ENCODE results near the gene KLHL42. TPM values are rescaled to one million over a fixed set of nuclear protein-coding genes. Genes with fewer than 3 reads are reported as not detected.

Gene KLHL42
- total and polyA plus RNA-seq, 7 donors = 0.94 to 4.6 (median 2.8) TPM

DNA sequence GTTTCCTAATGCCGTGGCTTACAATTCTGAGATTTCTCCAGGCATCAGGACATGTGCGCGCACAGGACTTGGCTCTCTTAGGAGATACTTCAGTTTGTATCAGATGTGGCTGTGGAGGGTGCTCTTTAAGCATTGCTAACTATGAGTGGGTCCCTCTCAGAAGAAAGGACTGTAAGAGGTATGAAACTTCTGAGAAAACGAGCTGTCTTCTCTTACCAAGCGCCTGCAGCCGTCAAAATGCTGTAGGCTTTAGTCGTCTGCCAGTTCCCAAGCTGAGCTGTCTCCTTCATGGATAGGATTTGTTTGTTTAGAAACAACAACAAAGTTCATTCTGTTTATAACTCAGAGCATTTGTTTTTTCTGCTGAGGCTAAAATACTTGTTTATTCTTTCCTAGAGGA lies 16.1 kb downstream of the KLHL42 start:
- Histone ChIP-seq H3K4me3 (no peak overlapping the region), H3K4me1 (no peaks in the 10 kb centered on the region), H3K36me3 (ENCODE audit: insufficient read depth in 1 of 2, low read depth in 1 of 2) (peaks cover 7 to 76% of the 10 kb centered on the region in 2 donors), H3K9me3 (no peaks in the 10 kb centered on the region), H3K27me3 (ENCODE audit: insufficient read depth in 3 of 3, low read length in 2 of 3) (no peaks in the 10 kb centered on the region), H3K27ac (no peak overlapping the region)
- intact Hi-C loops (cut with DNase I) = no loop called here
- DNase-seq = no peak
- no peak for TF ChIP-seq CTCF (IDR thresholded peaks at IDR 0.05)
- ATAC-seq = no peak
- WGBS, 3 donors = 84 to 90% (median 86%) methylated on average over 7 of the region's 7 CpGs

DNA sequence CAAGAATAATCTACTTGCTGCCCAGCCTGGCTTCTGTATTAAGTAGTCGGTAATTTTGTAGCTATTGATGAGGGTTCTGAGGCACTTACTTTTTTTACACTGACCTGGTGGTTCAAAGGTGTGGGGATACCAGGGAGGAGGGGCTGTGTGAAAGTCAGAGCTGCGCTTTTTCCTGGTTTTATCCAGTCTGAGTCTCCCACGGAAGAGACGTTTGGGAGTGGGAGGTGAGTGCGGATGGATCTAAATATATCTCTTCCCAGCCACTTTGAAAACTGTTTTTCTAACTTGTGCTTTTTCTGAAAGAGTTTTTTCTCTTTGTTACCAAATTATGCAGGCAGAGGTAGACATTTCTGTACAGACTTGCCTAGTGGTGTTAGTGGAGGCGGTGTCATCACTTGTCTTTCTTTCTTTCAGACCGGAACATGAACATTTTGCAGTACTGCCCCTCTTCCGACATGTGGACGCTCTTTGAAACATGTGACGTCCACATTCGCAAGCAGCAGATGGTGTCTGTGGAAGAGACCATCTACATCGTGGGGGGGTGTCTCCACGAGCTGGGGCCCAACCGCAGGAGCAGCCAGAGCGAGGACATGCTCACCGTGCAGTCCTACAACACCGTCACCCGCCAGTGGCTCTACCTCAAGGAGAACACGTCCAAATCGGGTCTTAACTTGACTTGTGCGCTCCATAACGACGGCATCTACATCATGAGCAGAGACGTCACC lies 17.4 kb downstream of the KLHL42 start:
- Histone ChIP-seq H3K4me1 (no peaks in the 10 kb centered on the region), H3K4me3 (no peak overlapping the region), H3K27me3 (ENCODE audit: insufficient read depth in 3 of 3, low read length in 2 of 3) (no peaks in the 10 kb centered on the region), H3K9me3 (no peaks in the 10 kb centered on the region), H3K27ac (no peak overlapping the region), H3K36me3 (ENCODE audit: insufficient read depth in 1 of 2, low read depth in 1 of 2) (peaks cover 7 to 67% of the 10 kb centered on the region in 2 donors)
- ATAC-seq (no peak), DNase-seq (no peak)
- WGBS, 3 donors = 94 to 96% (median 95%) methylated on average over 24 of the region's 24 CpGs
- no peak for TF ChIP-seq CTCF (IDR thresholded peaks at IDR 0.05)
- intact Hi-C loops (cut with DNase I) = no loop called here

GRCh38 chr12:27800819-27801218 lies 20.8 kb downstream of the KLHL42 start:
- Histone ChIP-seq H3K4me1 (no peaks in the 10 kb centered on the region), H3K4me3 (no peak overlapping the region), H3K27me3 (ENCODE audit: insufficient read depth in 3 of 3, low read length in 2 of 3) (no peaks in the 10 kb centered on the region), H3K27ac (no peak overlapping the region), H3K9me3 (no peaks in the 10 kb centered on the region), H3K36me3 (ENCODE audit: insufficient read depth in 1 of 2, low read depth in 1 of 2) (peaks cover 5 to 36% of the 10 kb centered on the region in 2 donors)
- DNase-seq (no peak), ATAC-seq (no peak)
- 85 to 94% (median 88%) methylated on average over 3 of the region's 3 CpGs for WGBS, 3 donors
- no peak for TF ChIP-seq CTCF (IDR thresholded peaks at IDR 0.05)
- intact Hi-C loops (cut with DNase I) = no loop called here

GRCh38 chr12:27801630-27802029 lies 21.6 kb downstream of the KLHL42 start:
- TF ChIP-seq CTCF (IDR thresholded peaks at IDR 0.05) = no peak
- ATAC-seq (no peak), DNase-seq (no peak)
- no peaks in the 10 kb centered on the region for H3K9me3 ChIP-seq
- no peak overlapping the region for H3K27ac ChIP-seq
- no peak overlapping the region for H3K4me3 ChIP-seq
- no peaks in the 10 kb centered on the region for H3K4me1 ChIP-seq
- H3K36me3 ChIP-seq (ENCODE audit: insufficient read depth in 1 of 2, low read depth in 1 of 2) = peaks cover 3 to 32% of the 10 kb centered on the region in 2 donors
- intact Hi-C loops (cut with DNase I) = no loop called here
- H3K27me3 ChIP-seq (ENCODE audit: insufficient read depth in 3 of 3, low read length in 2 of 3) = no peaks in the 10 kb centered on the region
- WGBS, 3 donors = 90 to 95% (median 90%) methylated on average over 5 of the region's 5 CpGs

DNA sequence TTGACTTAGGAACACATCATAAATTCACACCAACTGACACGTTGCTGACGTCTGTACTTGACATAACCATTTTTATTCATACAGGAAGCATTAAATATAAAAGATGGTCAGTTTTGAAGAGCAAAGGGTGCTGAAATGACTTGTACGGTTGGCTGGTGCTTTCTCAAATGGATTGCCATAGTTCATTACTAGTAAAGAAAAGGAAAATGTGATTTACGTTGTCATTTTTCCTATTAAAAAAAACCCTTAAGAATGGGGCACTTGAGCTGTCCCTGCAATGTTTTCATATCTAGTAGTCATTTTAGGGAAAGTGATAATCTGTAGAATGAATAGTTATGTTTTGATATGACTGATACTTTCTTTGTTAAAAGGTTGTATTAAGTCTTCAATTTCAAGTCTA lies 22.5 kb downstream of the KLHL42 start:
- ATAC-seq (no peak), DNase-seq (no peak)
- peaks cover 3 to 25% of the 10 kb centered on the region in 2 donors for H3K36me3 ChIP-seq (ENCODE audit: insufficient read depth in 1 of 2, low read depth in 1 of 2)
- intact Hi-C loops (cut with DNase I) = no loop called here
- no peaks in the 10 kb centered on the region for H3K9me3 ChIP-seq
- WGBS, 3 donors = 69 to 80% (median 75%) methylated on average over 4 of the region's 4 CpGs
- H3K4me1 ChIP-seq = no peaks in the 10 kb centered on the region
- TF ChIP-seq CTCF (IDR thresholded peaks at IDR 0.05) = no peak
- H3K27ac ChIP-seq = no peak overlapping the region
- H3K4me3 ChIP-seq = no peak overlapping the region
- no peaks in the 10 kb centered on the region for H3K27me3 ChIP-seq (ENCODE audit: insufficient read depth in 3 of 3, low read length in 2 of 3)

Measured in psoas muscle (tissue), 8 donors.